Anterior cingulate cortex (tissue), 58 donors: Measurements from ENCODE around the gene QRFP.

Experiments
- DNase-seq, 58 donors: peaks; one replicate each; lab custom pipeline; 2025; lab: John Stamatoyannopoulos, UW

Gene QRFP

GRCh38 chr9:130934246-130934645, 37.6 kb upstream of the QRFP start:
- DNase-seq: no peak

GRCh38 chr9:130933114-130934046, 36.8 kb upstream of the QRFP start:
- DNase-seq: no peak

- no peak for DNase-seq
Observed at GRCh38 chr9:130932255-130933079, 35.9 kb upstream of the QRFP start.

- no peak for DNase-seq
Observed at GRCh38 chr9:130931508-130932254, 35.1 kb upstream of the QRFP start.

GRCh38 chr9:130930804-130931349, 34.3 kb upstream of the QRFP start:
- DNase-seq: no peak

- no peak for DNase-seq
Observed at GRCh38 chr9:130930132-130930803, 33.7 kb upstream of the QRFP start.

GRCh38 chr9:130929571-130930038, 33.0 kb upstream of the QRFP start:
- peak in 1 of 58 donors; percentile 2 for DNase-seq

- DNase-seq: peak in 3 of 58 donors; percentile 17 to 35 (median 24)
Observed at GRCh38 chr9:130927995-130928900, 31.6 kb upstream of the QRFP start.

GRCh38 chr9:130927338-130927737, 30.7 kb upstream of the QRFP start:
- no peak for DNase-seq

- no peak for DNase-seq
Observed at GRCh38 chr9:130925050-130925678, 28.6 kb upstream of the QRFP start.

- no peak for DNase-seq
Observed at GRCh38 chr9:130924448-130924788, 27.8 kb upstream of the QRFP start.

GRCh38 chr9:130923611-130924447, 27.2 kb upstream of the QRFP start:
- no peak for DNase-seq

- no peak for DNase-seq
Observed at GRCh38 chr9:130922893-130923610, 26.4 kb upstream of the QRFP start.

- no peak for DNase-seq
Observed at GRCh38 chr9:130921989-130922892, 25.6 kb upstream of the QRFP start.

- no peak for DNase-seq
Observed at GRCh38 chr9:130921300-130921988, 24.8 kb upstream of the QRFP start.
